K562 (cell line): ENCODE data around the gene KRT8. TPM values are rescaled to one million over a fixed set of nuclear protein-coding genes. Genes with fewer than 3 reads are reported as not detected.

Experiments used
- ATAC-seq: fragments of 200-7000 bp; cut with Tn5 transposase; 3 replicates; pipeline ENCODE4 v1.9.1; 2020; ENCODE audit warnings: moderate library complexity
- BruUV-seq: library from RNA; stranded (reverse); fragments of 400-500 nt; replicated peaks from 2 replicates; lab custom pipeline; 2021; lab: Mats Ljungman, UMichigan
- CTCF ChIA-PET: fragments of 300-600 bp; formaldehyde crosslinking; extraction: SDS; loops from one replicate; lab custom pipeline; 2021; ENCODE audit warnings: low intra/inter-chr PET ratio; lab: Yijun Ruan, JAX
- POLR2A ChIA-PET: fragments of 300-600, 350-650 bp; sonication (Branson Sonifier 250); formaldehyde crosslinking; extraction: SDS; loops from one replicate; lab custom pipeline; 2021; ENCODE audit warnings: antibody characterized with exemption, inconsistent platforms; lab: Yijun Ruan, JAX
- DNase-seq, 4 experiments: peaks; one replicate each; pipeline versions ENCODE4 v3.0.0 to v3.0.0-alpha.2; 2011 to 2018; ENCODE audit warnings: low spot score in 3 of 4, mixed read lengths in 3 of 4; ENCODE audit errors: extremely low read depth in 1 of 4
- FAIRE-seq: peaks from 2 replicates; lab custom pipeline; 2011; peaks lifted over from hg19 to GRCh38; lab: Jason Lieb, UNC
- H2AFZ ChIP-seq: 2 replicates; pipeline ENCODE4 v1.6.0; 2011; ENCODE audit warnings: low read depth, low read length, control low read depth, inconsistent platforms
- H3K27ac ChIP-seq: fragments of 200-600 bp; 3 replicates; pipeline ENCODE4 v1.8.0; 2011; ENCODE audit warnings: low read depth, mild to moderate bottlenecking, control low read depth, inconsistent platforms, low read length, moderate library complexity, mixed read lengths; ENCODE audit errors: extremely low read depth
- H3K27me3 ChIP-seq, 2 experiments: fragments of 300-600 bp in 1 of 2; 2 replicates in 1 of 2; 3 replicates in 1 of 2; pipeline versions ENCODE4 v1.6.0 to v1.8.0; 2011; ENCODE audit warnings: inconsistent platforms in 2 of 2, low read length in 2 of 2, mild to moderate bottlenecking in 1 of 2, mixed read lengths in 1 of 2, moderate library complexity in 1 of 2; ENCODE audit not compliant: control insufficient read depth in 2 of 2, insufficient read depth in 2 of 2
- H3K36me3 ChIP-seq: fragments of 300-600 bp; 3 replicates; pipeline ENCODE4 v1.8.0; 2011; ENCODE audit warnings: mild to moderate bottlenecking, low read length, inconsistent platforms; ENCODE audit not compliant: control insufficient read depth, insufficient read depth
- H3K4me1 ChIP-seq, 2 experiments: fragments of 200-600 bp in 1 of 2; replicated peaks in 1 of 2; 2 replicates in 1 of 2; 3 replicates in 1 of 2; pipeline versions ENCODE4 v1.5.1 to v1.8.0; 2011; ENCODE audit warnings: inconsistent platforms in 2 of 2, low read length in 2 of 2, mild to moderate bottlenecking in 1 of 2, mixed read lengths in 1 of 2, moderate library complexity in 1 of 2; ENCODE audit not compliant: control insufficient read depth in 2 of 2, insufficient read depth in 2 of 2
- H3K4me2 ChIP-seq: 2 replicates; pipeline ENCODE4 v1.6.1; 2011; ENCODE audit warnings: low read length, control low read depth, inconsistent platforms, mixed read lengths; ENCODE audit not compliant: insufficient read depth
- H3K4me3 ChIP-seq: fragments of 200-600 bp; sonication (generic), shearing (Covaris generic); 2 replicates; pipeline ENCODE4 v1.5.1; 2016; ENCODE audit warnings: control low read depth, inconsistent platforms
- H3K79me2 ChIP-seq: fragments of 200-600 bp; 3 replicates; pipeline ENCODE4 v1.8.0; 2011; ENCODE audit warnings: low read length, inconsistent platforms; ENCODE audit not compliant: control insufficient read depth, insufficient read depth
- H3K9ac ChIP-seq, 2 experiments: 2 replicates each; pipeline versions ENCODE4 v1.6.0 to v1.6.1; 2011; ENCODE audit warnings: low read depth in 2 of 2, low read length in 2 of 2, control low read depth in 1 of 2, inconsistent platforms in 1 of 2, mild to moderate bottlenecking in 1 of 2, mixed read lengths in 1 of 2; ENCODE audit not compliant: insufficient read depth in 1 of 2
- H3K9me1 ChIP-seq: one replicate; pipeline ENCODE4 v1.6.0; 2011; ENCODE audit warnings: inconsistent platforms, mild to moderate bottlenecking, low read length, moderate library complexity; ENCODE audit not compliant: control insufficient read depth, insufficient read depth
- H3K9me3 ChIP-seq: replicated peaks from 2 replicates; pipeline ENCODE4 v1.5.1; 2011; ENCODE audit warnings: low read depth, low read length, inconsistent platforms; ENCODE audit not compliant: control insufficient read depth, insufficient read depth
- H4K20me1 ChIP-seq: replicated peaks from 2 replicates; pipeline ENCODE4 v1.6.1; 2011; ENCODE audit warnings: low read length, inconsistent platforms, mixed read lengths; ENCODE audit not compliant: control insufficient read depth, insufficient read depth
- ATF7 ChIP-seq: fragments of 450-650 bp; IDR thresholded peaks from 2 replicates; pipeline ENCODE4 v1.7.1; 2014; ENCODE audit warnings: mild to moderate bottlenecking, moderate library complexity
- CCAR2 ChIP-seq: fragments of 200-400 bp; formaldehyde crosslinking; IDR thresholded peaks from 2 replicates; pipeline ENCODE4 v1.6.1; 2017; ENCODE audit warnings: mild to moderate bottlenecking, low read depth, low read length
- CEBPB ChIP-seq: fragments of 450-650 bp; IDR thresholded peaks from 2 replicates; pipeline ENCODE4 v1.6.1; 2016; ENCODE audit warnings: missing genetic modification characterization, missing compliant biosample characterization
- DIDO1 ChIP-seq: fragments of 450-650 bp; IDR thresholded peaks from 2 replicates; pipeline ENCODE4 v1.6.1; 2016; ENCODE audit warnings: low read depth, missing biosample characterization, missing genetic modification characterization
- MLLT1 ChIP-seq, 2 experiments: fragments of 450-650 bp; IDR thresholded peaks; 2 replicates each; pipeline ENCODE4 v1.6.1; 2016
- NFE2 ChIP-seq: IDR thresholded peaks from 2 replicates; pipeline ENCODE4 v1.6.1; 2014; ENCODE audit warnings: antibody characterized with exemption, low read depth
- PHF8 ChIP-seq: fragments of 200-600 bp; sonication (generic); IDR thresholded peaks from 2 replicates; pipeline ENCODE4 v1.6.1; 2012; ENCODE audit warnings: mixed run types, mild to moderate bottlenecking, inconsistent platforms, low read length, moderate library complexity, borderline replicate concordance
- PTRF ChIP-seq: fragments of 450-650 bp; IDR thresholded peaks from 2 replicates; pipeline ENCODE4 v1.6.1; 2016; ENCODE audit warnings: mild to moderate bottlenecking, missing genetic modification characterization, missing compliant biosample characterization
- SRSF9 ChIP-seq: fragments of 200-400 bp; formaldehyde crosslinking; IDR thresholded peaks from 2 replicates; pipeline ENCODE4 v1.6.1; 2017; ENCODE audit warnings: low read depth, low read length, borderline replicate concordance
- XRCC3 ChIP-seq: fragments of 450-650 bp; IDR thresholded peaks from 2 replicates; pipeline ENCODE4 v1.6.1; 2017; ENCODE audit warnings: mild to moderate bottlenecking, moderate library complexity
- YY1 ChIP-seq, 3 experiments: IDR thresholded peaks; 2 replicates each; pipeline ENCODE4 v1.6.1; 2011; ENCODE audit warnings: low read length in 2 of 3, mild to moderate bottlenecking in 2 of 3, moderate library complexity in 2 of 3, borderline replicate concordance in 1 of 3, control low read depth in 1 of 3, low read depth in 1 of 3; ENCODE audit not compliant: insufficient read depth in 3 of 3, insufficient replicate concordance in 2 of 3, control insufficient read depth in 1 of 3, insufficient read length in 1 of 3; ENCODE audit errors: extremely low read depth in 1 of 3
- WGBS: fragments of 100-300 bp; shearing (Covaris generic); methylation state at CpG from one replicate; pipeline ENCODE4 v1.1.6; 2016; ENCODE audit warnings: low coverage, mixed read lengths; ENCODE audit not compliant: insufficient coverage; ENCODE audit errors: missing lambda C conversion rate; 5-methylcytosine and 5-hydroxymethylcytosine counted together
- in situ Hi-C: fragments of 300-500 bp; cut with MboI; formaldehyde crosslinking; loops from 4 replicates; pipeline ENCODE4 v1.15.0; 2018; ENCODE audit warnings: inconsistent platforms, mixed read lengths
- intact Hi-C: fragments of 100-400 bp; cut with micrococcal nuclease; formaldehyde crosslinking; loops from 2 replicates; pipeline ENCODE4 v1.14.2; 2022
- polyA plus RNA-seq, 8 experiments: library from polyadenylated mRNA; depleted of rRNA in 4 of 8; stranded (reverse) in 5 of 8; unstranded in 3 of 8; fragments of >200 nt; fragmentation: Nextera tagmentation in 2 of 8; fragmentation: Illumina TruSeq in 1 of 8; extraction: Ambion mirVana in 2 of 8; extraction: Trizol in 1 of 8; gene quantifications; 2 replicates each; pipeline versions ENCODE4 v1.2.1 to v1.2.3, GENCODE V29; 2011 to 2014; ENCODE audit warnings: inconsistent platforms in 1 of 8, missing spikeins in 1 of 8
- total RNA-seq, 7 experiments: library from RNA; depleted of rRNA in 6 of 7; stranded (reverse); fragments of >200 nt in 6 of 7; fragmentation: Illumina TruSeq in 2 of 7; extraction: Trizol in 2 of 7; gene quantifications; 2 replicates each; pipeline versions ENCODE4 v1.2.1 to v1.2.3, GENCODE V29; 2011 to 2021; ENCODE audit warnings: low replicate concordance in 1 of 7

Gene KRT8
- total and polyA plus RNA-seq, 9 of the 15 experiments (the other 6 are each of a cell fraction or from before 2014, with no cell fraction given) = 41.5 to 661 (median 260) TPM

- Histone ChIP-seq H4K20me1 (peaks cover 2% of the 10 kb centered on the region; the same call in 1 of the 2 replicates), H3K4me1 (no peaks in the 10 kb centered on the region; a peak in 1 of 5 replicates), H3K36me3 (no peaks in the 10 kb centered on the region), H3K4me2 (no peak overlapping the region), H3K27me3 (peaks cover 2 to 28% of the 10 kb centered on the region in 2 experiments; a peak in 3 of 5 replicates), H3K4me3 (no peak overlapping the region), H3K9me1 (no peaks in the 10 kb centered on the region), H3K9ac (no peak overlapping the region), H3K9me3 (no peaks in the 10 kb centered on the region), H2AFZ (no peak overlapping the region), H3K27ac (no peak overlapping the region), H3K79me2 (no peaks in the 10 kb centered on the region)
- WGBS = 13% methylated on average over 6 of the region's 6 CpGs
- no peak for FAIRE-seq
- ChIA-PET POLR2A (interaction anchor here (0.6 kb wide), 1 partner anchor 13 kb away, joined by 5 read pairs; no protein-coding TSS in a partner anchor), CTCF (no interaction called here)
- no peak for ATAC-seq
- no TSS peak for BruUV-seq
- in situ Hi-C loops = no loop called here
- intact Hi-C loops = no loop called here
- DNase-seq = no peak
- peak; percentile 55 for TF ChIP-seq CEBPB (tag)
- TF ChIP-seq MLLT1 (IDR thresholded peaks at IDR 0.05) = no peak
Measured at GRCh38 chr12:52860102-52860823, 44.6 kb downstream of the KRT8 start.

GRCh38 chr12:52857500-52857899 lies 47.4 kb downstream of the KRT8 start:
- in situ Hi-C loops = no loop called here
- no peak for TF ChIP-seq NFE2
- no peak for TF ChIP-seq YY1 (IDR thresholded peaks at IDR 0.05; ENCODE audit: borderline replicate concordance in 1 of 3, control insufficient read depth in 1 of 3, extremely low read depth in 1 of 3, insufficient read depth in 3 of 3, insufficient read length in 1 of 3, insufficient replicate concordance in 2 of 3, low read depth in 1 of 3, low read length in 2 of 3)
- TF ChIP-seq PHF8 = no peak
- TF ChIP-seq CCAR2 = no peak
- no peak for TF ChIP-seq DIDO1 (tag)
- no peak for TF ChIP-seq ATF7
- TF ChIP-seq SRSF9 = no peak
- no peak for TF ChIP-seq XRCC3
- TF ChIP-seq PTRF (tag) = no peak

More at GRCh38 chr12:52857500-52857899, 47.4 kb downstream of the KRT8 start:
- no peak for DNase-seq
- no peaks in the 10 kb centered on the region for H3K4me1 ChIP-seq
- no peaks in the 10 kb centered on the region for H3K9me3 ChIP-seq
- no peak for FAIRE-seq
- H3K27me3 ChIP-seq = peaks cover 0 to 30% of the 10 kb centered on the region in 2 experiments; a peak in 3 of 5 replicates
- WGBS = 0% methylated on average over 3 of the region's 3 CpGs
- CTCF ChIA-PET = no interaction called here
- H3K9me1 ChIP-seq = no peaks in the 10 kb centered on the region
- no peak overlapping the region for H3K27ac ChIP-seq
- intact Hi-C loops = no loop called here
- no peaks in the 10 kb centered on the region for H3K79me2 ChIP-seq
- no peak overlapping the region for H3K4me2 ChIP-seq
- no peak for ATAC-seq
- H4K20me1 ChIP-seq = peaks cover 2% of the 10 kb centered on the region; the same call in 1 of the 2 replicates
- POLR2A ChIA-PET = no interaction called here
- no peak overlapping the region for H2AFZ ChIP-seq
- no peaks in the 10 kb centered on the region for H3K36me3 ChIP-seq
- H3K9ac ChIP-seq = no peak overlapping the region
- no TSS peak for BruUV-seq
- H3K4me3 ChIP-seq = no peak overlapping the region
